B cell (primary cell): ENCODE data around the gene NR6A1.

ENCODE experiments used
- EZH2 ChIP-seq: IDR thresholded peaks from 2 replicates; pipeline ENCODE4 v1.6.1; 2012; ENCODE audit warnings: borderline replicate concordance, low read depth, mild to moderate bottlenecking, moderate library complexity, low read length; ENCODE audit not compliant: insufficient read depth, poor library complexity, severe bottlenecking
- TF ChIP-seq, protein P1 (sequence below): fragments of 200-600 bp; IDR thresholded peaks from one replicate; pipeline ENCODE4 v1.8.0; 2022; ENCODE audit warnings: antibody characterized with exemption, mild to moderate bottlenecking

DNA sequence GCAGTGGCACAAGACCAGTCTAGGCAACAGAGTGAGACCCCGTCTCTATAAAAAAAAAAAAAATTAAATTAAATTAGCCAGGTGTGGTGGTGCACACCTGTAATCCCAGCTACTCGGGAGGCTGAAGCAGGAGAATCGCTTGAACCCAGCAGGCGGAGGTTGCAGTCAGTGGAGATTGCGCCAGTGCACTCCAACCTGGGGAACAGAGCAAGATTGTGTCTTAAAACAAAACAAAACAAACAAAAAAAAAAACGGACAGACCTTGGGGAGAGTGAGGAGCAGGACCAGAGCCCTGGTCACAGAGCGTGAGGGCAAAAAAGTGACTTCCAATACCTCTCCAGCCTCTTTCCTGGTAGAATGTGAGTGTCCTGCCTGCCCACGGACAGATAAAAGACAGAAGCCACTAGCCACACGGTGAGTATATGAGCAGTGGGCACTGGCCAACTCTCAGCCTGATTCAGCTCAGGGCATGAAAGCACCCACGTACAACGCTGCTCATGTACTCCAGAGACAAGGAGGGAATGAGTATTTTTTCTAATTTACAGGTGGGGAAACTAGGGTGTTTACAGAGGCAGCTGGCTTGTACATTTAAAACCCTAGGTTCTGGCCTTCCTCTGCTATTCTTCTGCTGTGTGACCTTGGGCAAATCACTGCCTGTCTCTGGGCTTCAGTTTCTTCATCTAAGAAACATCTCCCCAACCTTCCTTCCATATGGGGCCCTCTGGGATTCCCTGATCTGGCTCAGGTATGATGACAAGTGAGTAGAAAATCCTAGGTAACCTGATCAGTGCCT is 7.7 kb upstream of the NR6A1 start:
- TF ChIP-seq, protein P1, sequence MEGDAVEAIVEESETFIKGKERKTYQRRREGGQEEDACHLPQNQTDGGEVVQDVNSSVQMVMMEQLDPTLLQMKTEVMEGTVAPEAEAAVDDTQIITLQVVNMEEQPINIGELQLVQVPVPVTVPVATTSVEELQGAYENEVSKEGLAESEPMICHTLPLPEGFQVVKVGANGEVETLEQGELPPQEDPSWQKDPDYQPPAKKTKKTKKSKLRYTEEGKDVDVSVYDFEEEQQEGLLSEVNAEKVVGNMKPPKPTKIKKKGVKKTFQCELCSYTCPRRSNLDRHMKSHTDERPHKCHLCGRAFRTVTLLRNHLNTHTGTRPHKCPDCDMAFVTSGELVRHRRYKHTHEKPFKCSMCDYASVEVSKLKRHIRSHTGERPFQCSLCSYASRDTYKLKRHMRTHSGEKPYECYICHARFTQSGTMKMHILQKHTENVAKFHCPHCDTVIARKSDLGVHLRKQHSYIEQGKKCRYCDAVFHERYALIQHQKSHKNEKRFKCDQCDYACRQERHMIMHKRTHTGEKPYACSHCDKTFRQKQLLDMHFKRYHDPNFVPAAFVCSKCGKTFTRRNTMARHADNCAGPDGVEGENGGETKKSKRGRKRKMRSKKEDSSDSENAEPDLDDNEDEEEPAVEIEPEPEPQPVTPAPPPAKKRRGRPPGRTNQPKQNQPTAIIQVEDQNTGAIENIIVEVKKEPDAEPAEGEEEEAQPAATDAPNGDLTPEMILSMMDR = no peak
- TF ChIP-seq EZH2 = no peak
